IPS-NIHi11 (cell line): ENCODE data around the gene CCDC192.
A peak's percentile ranks its signal among the peaks of the same experiment; 100 is the strongest.

ENCODE experiments used
- DNase-seq: peaks from one replicate; pipeline ENCODE4 v3.0.0; 2012; ENCODE audit warnings: mixed read lengths, low spot score

The CCDC192 gene

DNA sequence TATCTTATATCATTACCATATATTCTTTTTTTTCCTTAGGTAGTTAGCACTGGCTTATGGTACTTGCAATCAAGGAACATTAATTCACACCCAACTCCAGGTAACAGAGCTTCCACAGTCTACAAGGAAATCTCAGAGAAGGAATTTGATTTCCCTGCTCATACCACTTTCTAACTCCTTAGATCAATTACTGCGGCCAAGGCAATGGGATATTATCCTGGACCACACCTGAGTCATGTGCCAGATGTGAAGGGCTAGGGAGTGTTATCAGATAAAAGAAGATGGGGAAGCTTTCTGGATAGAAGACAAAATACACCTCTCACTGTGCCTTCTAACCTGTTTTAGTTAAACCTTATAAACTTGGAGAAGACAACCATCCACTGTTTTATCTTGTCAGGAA is 181.2 kb downstream of the CCDC192 start:
- DNase-seq: no peak

DNA sequence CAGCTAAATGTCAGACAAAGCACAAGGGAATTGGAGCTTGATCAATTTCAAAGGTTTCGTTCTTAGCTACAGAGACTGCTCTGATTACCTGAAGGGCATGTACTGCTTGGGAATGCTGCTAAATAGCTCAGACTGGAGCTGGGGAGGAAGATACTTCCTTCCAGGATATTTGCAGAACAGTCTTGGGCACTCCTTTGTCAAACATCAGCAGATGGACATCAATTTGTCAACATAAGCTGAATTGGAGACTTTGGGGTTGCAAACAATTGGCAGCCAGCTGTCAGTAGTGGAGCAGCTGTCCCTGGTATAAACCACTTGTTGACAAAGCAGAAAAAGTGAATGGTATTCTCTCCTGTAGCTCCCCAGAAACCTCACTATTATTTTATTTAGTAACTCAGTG is 182.0 kb downstream of the CCDC192 start:
- DNase-seq: no peak

DNA sequence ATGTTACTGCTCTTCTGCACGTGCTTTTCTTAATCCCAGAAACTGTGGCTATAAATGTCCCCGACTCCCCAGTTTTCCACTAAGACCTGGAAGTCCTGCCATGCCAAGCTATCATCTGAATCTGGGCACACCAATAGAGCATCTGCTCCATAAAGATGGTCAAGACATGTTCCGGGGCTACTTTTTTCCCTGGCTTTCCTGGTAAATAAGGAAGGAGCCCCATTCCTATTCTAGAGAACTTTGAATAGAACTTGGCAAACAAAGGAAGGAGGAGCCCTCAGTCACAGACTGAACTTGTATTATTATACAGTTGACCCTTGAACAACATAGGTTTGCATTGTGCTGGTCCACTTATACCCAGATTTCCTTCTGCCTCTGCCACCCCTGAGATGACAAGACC is 182.9 kb downstream of the CCDC192 start:
- no peak for DNase-seq

DNA sequence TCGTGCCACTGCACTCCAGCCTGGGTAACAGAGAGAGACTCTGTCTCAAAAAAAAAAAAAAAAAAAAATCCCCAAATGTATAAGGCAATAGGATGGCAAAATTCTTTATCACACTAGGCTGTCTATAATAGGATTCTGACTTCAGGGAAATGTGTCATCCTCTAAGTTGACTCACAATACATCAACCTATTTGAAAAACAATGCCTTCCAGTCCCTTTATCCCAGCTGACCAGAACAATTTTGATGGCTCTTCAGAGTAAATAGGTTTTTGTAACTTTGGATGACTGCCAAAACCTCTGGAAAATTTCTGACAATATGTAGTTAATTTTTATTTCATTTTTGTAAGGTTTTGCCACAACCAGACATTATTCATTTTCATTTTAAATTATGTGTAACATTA is 184.1 kb downstream of the CCDC192 start:
- no peak for DNase-seq

DNA sequence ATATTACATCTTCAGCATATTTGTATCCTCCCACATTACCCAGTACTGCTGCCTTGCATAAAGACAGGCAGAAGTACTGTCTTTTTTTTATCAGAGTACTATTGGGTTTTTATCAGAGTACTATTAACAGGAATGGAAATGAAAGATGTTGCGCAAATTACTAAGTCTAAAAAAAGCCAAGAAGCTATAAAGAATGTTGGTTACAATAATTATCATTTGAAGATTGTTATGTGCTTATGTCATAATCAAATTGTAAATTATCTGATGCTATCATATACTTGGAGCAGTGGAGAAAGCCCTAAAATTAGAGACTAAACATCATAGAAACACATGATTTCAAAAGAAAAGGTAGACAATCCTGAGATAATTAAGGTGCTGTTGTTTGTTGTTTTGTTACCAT is 188.8 kb downstream of the CCDC192 start:
- no peak for DNase-seq

DNA sequence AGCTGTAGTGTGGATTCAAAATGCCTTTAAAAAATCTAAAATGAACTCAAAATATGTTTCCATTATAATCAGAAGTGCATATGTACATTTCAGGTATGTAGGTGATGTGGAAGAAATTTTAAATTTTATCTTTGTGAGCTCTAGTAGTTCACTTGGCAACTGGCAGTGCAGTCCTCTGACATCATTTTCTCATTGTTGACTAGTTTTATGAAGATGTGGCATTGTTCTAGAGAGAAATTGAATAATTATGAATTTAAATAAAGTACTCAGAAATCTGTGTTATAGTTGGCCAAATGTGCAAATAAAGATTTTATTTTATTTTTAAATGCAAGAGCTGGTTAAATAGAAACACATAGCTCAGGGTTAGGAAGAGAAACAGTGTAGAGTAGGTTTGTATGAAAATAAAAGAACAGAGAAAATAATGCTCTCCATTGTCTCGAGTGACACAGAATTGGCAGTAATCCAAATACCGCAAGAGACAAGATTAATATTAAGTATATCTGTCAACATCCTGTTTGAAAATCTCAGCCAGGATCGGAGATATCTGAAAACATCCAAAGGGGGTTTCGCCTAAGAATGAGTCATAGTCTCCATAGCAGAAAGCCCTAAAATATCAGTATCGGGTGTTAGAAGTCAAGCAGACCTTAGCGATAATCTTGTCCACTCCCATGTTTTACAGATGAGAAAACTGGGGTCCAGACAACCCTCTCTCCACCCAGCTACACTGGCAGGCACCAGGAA is 189.4 kb downstream of the CCDC192 start:
- no peak for DNase-seq

DNA sequence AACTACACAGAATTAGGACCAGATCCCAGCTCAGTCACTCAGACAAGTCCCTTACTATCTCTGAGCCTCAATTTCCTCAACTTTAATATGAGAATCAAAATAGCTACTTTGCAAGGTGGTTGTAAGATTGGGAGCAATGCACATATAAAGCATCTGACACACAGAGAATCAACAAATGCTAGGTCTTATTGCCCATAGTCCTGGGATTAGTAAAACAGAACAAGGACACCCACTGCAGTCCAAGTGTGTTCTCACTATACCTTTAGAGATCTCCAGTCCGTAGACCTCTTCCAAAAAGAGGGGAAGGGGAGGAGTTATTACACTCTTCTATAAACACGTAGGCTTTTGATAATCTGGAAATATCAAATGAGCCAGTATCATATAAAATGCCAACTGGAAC is 190.0 kb downstream of the CCDC192 start:
- no peak for DNase-seq

DNA sequence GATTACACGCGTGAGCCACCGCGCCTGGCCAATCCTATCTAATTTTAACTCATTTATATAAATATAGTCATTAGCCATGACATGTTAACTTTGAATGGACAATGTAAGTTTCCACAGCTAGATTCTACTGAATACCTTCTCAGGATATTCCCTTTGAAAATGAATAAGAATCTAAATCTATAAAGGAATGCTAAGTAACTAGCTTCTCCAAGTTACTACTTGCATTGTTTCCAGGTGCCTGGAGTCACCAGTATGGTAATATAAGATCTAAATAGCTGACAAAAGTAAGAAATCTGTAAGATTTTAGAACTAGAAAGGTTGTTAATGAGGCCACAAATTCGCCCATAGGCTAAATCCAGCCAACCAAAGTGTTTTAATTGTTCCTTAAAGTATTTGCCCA is 191.3 kb downstream of the CCDC192 start:
- no peak for DNase-seq

DNA sequence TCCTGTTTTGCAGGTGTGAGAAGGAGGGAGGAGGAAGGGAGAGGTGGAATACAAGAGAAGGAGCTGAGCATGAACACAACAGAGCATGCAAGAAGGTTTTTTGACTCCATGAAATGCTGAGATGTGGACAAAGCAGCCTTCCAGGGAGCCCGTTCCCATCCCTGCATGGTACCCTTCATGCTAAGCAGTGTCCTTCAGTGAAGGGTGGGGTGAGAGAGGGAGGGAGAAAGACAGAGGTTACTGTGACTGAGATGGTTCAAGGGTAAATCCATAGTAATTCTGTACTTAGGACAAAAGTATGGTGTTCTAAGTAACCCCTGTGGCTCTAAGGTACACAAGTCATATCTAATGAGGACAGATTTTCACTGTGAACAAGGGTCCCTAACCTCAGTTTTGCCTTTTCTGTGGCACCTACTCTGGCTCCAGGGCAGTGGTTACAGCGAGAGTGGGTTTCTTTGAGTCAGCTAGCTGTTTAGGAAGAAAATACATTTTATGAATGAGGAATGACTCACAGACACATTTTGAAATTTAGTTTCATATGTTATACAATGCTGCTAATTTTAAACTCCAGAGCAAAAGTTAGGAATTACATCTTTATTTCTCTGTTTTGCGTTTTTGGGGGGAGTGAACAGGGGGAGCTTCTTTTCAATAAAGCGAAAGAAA is 195.5 kb downstream of the CCDC192 start:
- no peak for DNase-seq

DNA sequence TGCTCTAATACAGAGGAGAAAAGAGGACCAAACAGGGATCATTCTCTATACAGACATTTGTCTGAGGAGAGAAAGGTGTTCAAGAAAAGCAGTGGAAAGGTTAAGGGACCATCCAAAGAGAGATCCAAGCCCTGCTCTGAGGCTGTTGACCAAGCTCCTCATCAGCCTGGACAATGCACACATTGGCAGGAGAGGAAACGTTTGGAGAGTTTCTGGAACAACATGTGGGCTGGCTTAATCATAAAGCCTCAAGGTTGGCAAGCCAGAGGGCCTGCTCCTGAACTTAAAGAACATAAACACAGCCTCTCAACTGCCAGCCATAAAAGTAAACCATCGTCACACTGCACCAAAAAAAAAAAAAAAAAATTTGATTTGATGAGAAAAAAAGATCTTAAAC is 196.0 kb downstream of the CCDC192 start:
- no peak for DNase-seq

DNA sequence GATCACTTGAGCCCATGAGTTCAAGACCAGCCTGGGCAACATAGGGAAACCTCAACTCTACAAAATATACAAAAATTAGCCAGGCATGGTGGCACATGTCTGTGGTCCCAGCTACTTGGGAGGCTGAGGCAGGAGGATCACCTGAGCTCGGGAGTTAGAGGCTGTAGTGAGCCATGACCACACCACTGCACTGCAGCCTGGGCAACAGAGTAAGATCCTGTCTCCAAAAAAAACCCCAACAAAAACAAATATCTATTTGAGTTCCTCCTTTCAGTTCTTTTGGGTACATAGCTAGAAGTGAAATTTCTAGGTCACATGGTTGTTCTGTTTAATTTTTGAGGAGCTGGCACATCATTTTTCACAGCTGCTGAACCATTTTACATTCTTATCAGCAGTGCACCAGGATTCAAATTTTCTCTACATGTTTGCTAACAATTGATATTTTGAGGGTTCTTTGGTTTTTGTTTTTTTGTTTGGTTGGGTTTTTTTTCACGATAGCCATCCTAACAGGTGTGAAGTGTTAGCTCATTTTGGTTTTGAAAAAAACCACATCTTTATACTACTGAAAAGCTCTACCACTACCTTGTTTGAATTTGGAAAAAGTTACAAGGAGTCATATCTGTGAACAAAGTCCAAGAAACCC is 203.5 kb downstream of the CCDC192 start:
- DNase-seq: no peak

DNA sequence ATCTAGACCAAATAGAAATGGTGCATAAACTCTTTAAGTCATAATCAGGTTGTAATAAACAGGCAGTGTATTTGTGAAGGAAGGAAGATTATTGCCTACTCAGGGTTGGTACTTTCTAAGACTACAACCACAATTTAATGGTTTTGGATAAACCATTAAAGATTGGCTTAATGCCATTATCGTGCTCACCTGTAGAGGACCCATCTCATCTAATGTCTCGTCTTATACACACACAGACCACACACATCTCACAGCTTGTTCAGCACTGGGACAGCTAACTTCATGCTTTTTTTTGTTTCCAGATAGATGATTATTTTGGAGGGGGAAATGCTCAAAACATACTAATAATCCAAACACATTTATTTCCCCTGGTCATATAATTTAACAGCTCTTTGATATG is 204.7 kb downstream of the CCDC192 start:
- DNase-seq: no peak

DNA sequence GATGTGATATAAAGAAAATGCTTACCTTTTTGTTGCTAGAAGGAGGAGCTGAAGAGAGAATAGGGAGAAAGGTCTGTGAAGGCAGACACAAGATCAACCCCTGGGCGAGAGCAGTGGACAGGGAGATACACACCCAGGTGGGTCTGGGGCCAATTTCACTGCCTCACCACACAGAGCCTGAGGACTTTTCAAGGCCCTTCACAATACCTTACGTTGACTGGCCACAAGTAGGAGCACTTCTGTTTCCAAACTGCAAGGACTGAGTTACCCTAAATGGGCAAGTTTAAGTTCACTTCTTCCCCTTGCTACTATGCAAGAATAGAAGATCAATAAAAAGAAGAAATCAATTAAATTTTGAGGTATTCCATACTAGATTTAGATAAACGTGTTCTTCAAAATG is 205.9 kb downstream of the CCDC192 start:
- DNase-seq: peak; percentile 52

DNA sequence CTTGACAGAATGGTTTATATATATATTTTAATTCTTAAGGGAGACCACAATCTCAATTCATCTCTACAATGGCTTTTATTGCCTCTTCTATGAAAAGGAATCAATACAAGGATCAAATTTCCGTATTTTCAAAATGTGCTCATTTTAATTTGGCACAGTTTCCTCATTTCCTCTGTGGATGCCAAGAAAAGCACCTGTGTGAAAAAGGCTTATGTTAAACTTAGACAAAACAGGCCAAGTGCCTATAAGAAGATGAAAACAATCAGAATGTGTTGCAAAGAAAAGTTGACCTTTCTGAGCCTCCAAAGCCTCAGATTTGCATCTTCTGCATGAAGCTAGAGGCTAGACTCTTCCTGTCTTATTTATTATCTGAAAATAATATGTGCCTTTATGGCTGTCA is 206.6 kb downstream of the CCDC192 start:
- DNase-seq: no peak

DNA sequence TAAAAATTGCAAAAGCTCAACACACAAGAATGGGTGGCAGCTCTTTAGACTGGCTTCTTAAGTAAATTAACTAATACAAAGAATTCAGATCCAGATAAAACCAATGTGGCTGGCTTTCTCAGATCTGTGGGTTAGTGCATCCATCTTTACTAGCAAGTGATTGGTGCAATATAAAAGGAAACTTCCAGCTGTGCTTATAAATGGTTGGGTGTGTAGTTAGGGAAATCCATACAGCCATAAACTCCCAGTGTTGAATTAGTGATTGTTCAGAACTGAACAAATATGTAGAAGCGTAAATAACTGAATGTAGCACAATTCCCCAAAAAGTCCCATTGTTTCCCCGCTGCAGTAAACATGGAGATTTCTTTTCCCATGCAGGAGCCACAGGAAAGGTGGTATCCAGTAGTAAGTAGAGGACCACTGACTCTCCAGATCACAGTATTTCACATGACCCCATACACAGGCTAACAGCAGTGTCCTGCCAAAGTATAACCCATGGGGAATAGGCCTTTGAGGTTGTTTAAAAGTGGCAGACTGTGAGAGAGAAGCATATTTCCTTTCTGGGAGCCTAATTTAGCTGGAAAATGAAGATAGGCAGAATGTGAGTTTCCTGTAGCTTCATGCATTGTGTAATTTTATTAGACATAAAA is 207.2 kb downstream of the CCDC192 start:
- no peak for DNase-seq

DNA sequence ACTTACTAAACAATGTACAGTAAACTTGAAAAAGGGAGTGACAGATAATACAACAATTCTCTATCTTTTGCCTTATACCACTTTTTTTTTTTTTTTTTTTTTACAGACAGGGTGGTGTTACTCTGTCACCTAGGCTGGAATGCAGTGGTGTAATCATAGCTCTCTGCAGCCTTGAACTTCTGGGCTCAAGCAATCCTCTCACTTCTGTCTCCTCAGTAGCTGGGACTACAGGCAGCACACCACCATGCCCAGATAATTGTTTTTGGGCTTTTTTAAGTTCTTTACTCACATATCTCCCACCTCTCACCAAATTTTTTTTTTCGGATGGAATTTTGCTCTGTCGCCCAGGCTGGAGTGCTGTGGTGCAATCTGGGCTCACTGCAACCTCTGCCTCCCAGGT is 208.4 kb downstream of the CCDC192 start:
- no peak for DNase-seq

DNA sequence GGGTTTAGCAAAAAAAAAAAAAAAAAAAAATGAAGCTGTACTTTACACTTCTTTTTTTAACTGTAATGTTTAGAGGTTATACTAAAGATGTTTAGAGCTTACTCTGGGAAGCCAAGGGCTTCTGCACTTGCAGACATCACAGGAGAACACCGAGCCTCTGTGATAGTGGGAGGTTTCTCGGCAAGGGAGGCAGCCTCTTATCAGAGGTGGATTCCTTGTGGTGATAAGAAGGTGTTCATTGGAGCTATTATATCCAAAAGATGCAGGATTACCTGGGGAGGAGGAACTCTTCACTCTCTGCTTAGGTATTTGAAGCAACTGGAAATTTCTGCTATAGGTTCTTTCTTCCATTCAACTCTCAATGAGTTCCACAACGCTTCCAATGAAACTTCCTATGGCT is 209.2 kb downstream of the CCDC192 start:
- no peak for DNase-seq

DNA sequence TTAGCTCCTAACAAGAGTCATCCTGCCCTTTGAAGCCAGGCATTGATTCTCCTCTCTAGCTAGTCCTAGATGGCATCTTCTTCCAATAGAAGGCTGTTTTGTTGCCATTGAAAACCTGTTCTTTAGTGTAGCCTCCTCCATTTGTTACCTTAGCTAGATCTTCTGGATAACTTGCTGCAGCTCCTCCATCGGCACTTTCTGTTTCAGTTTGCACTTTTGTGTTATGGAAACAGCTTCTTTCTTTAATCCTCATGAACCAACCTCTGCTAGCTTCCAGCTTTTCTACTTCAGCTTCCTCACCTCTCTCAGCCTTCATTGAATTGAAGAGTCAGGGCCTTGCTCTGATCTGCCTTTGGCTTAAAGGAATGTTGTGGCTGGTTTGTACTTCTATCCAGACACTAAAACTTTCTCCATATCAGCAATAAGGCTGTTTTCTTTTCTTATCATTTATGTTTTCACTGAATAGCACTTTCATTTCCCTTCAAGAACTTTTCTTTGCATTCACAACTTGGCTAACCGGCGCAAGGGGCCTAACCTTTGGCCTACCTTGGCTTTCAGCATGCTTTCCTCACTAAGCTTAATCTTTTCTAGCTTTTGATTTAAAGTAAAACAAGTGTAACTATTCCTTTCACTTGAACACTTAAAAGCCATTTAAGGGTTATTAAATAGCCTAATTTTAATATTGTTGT is 213.8 kb downstream of the CCDC192 start:
- no peak for DNase-seq

DNA sequence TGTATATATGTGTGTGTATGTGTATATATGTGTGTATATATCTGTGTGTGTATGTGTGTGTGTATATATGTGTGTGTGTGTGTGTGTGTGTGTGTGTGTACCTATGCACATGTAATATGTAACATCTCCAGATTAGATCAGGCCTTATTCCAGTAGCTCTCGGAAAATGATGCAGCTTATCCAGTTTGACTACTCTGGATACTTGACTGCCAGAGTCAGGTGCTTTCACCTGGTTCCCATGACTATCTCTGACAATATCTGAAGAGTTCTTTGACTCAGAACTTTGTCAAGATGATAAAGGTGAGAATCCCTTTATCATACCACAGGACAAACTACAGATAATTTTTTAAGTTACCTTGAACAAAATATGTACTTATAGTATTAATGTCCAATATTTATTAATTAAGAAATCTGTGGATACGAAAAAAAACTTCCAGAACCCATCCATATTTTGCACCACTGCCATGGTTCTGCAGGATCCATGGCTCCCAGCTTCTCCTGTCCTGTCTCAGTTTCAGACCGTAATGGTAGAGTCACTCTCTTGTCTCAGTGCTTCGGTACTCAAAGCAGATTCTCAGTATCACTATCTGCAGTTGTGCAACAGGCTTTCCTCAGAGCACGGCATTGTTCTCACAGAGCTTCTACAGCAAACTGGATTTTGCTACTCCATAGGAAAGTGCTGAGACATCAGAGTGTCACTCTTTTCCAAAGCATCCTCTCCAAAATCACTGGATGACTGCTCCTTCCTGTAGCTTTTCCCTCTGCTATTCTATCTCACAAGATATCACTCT is 216.0 kb downstream of the CCDC192 start:
- DNase-seq: no peak

DNA sequence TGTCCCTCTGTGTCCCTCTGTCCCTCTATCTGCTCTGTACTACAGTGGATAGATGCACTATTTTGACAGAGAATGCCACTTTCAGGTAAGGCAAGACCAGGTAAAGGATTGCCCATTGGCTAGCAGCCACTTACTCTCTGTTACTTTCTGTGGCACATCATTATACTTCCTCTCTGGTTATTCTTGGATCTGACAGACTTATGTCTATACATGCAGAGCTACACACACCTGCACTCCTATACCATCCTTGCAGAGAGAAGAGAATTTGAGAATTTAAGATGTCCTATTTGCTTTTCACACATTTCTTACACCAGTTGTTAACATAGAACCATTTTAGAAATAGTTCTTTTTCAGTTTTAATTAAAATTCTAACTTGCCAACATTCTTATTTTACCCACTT is 216.6 kb downstream of the CCDC192 start:
- no peak for DNase-seq

DNA sequence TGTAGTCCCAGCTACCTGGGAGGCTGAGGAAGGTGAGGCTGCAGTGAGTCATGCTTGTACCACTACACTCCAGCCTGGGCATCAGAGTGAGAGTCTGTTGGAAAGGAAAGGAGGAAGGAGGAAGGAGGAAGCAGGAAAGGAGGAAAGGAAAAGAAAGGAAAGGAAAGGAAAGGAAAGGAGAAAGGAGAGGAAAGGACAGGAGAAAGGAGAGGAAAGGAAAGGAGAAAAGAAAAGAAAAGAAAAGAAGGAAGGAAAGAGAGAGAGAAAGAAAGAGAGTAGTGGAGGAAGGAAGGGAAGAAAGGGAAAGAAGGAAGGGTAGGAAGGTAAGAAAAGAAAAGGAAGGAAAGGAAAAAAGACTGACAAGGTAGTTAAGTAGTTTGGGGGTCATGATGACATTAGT is 217.7 kb downstream of the CCDC192 start:
- DNase-seq: no peak

DNA sequence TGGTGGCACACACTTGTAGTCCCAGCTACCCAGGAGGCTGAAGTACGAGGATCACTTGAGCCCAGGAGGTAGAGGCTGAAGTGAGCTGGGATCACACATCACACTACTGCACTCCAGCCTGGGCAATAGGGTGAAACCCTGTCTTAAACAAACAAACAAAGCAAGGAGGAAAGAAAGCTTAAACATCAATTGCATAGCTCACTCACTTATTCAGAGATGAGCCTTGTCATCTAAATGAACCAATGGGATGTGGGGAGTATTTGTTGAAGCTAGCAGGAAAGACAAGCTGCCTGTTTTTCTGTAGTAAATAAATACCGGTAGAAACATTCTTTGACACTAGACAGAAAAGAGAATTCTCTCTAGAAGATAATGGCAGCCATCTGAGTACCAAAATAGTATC is 219.4 kb downstream of the CCDC192 start:
- DNase-seq: no peak
